NB4 (cell line): ENCODE results near the gene SPATA32.

Source experiments
- DNase-seq: peaks from one replicate; pipeline ENCODE4 v3.0.0; 2010; ENCODE audit warnings: low read depth
- H3K4me3 ChIP-seq: one replicate; pipeline ENCODE4 v1.5.1; 2011; ENCODE audit warnings: mild to moderate bottlenecking, low read depth, low read length, moderate library complexity
- CTCF ChIP-seq: IDR thresholded peaks from one replicate; pipeline ENCODE4 v1.5.1; 2012; ENCODE audit warnings: low read depth, low read length
- MYC ChIP-seq: IDR thresholded peaks from 2 replicates; pipeline ENCODE4 v1.6.1; 2011; ENCODE audit warnings: low read depth, low read length
- POLR2A ChIP-seq: IDR thresholded peaks from 2 replicates; pipeline ENCODE4 v1.6.1; 2011; ENCODE audit warnings: mild to moderate bottlenecking; ENCODE audit not compliant: insufficient read length; ENCODE audit errors: extremely low read depth
- TF ChIP-seq, protein P1 (sequence below): IDR thresholded peaks from 2 replicates; pipeline ENCODE4 v1.6.1; 2011; ENCODE audit warnings: low read depth, low read length

The SPATA32 gene

GRCh38 chr17:45223539-45224528 is 38.1 kb downstream of the SPATA32 start:
- DNase-seq = no peak
- TF ChIP-seq POLR2A (no peak), CTCF (no peak), MYC (no peak)
- TF ChIP-seq, protein P1, sequence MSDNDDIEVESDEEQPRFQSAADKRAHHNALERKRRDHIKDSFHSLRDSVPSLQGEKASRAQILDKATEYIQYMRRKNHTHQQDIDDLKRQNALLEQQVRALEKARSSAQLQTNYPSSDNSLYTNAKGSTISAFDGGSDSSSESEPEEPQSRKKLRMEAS = no peak
- peak overlapping the region; percentile 75 for H3K4me3 ChIP-seq

- TF ChIP-seq POLR2A (no peak), MYC (no peak), CTCF (no peak)
- TF ChIP-seq, protein P1 = no peak
- H3K4me3 ChIP-seq = peak overlapping the region; percentile 75
- DNase-seq = no peak
Measured at GRCh38 chr17:45222996-45223538, 38.8 kb downstream of the SPATA32 start.

GRCh38 chr17:45222289-45222995 is 39.5 kb downstream of the SPATA32 start:
- H3K4me3 ChIP-seq = peak overlapping the region; percentile 75
- TF ChIP-seq CTCF (no peak), POLR2A (no peak), MYC (no peak)
- TF ChIP-seq, protein P1 = no peak
- DNase-seq = peak; percentile 56

GRCh38 chr17:45222014-45222288 is 39.9 kb downstream of the SPATA32 start:
- TF ChIP-seq, protein P1 = no peak
- no peak for TF ChIP-seq CTCF
- TF ChIP-seq MYC = no peak
- TF ChIP-seq POLR2A = no peak
- DNase-seq = no peak
- peak overlapping the region; percentile 75 for H3K4me3 ChIP-seq

DNA sequence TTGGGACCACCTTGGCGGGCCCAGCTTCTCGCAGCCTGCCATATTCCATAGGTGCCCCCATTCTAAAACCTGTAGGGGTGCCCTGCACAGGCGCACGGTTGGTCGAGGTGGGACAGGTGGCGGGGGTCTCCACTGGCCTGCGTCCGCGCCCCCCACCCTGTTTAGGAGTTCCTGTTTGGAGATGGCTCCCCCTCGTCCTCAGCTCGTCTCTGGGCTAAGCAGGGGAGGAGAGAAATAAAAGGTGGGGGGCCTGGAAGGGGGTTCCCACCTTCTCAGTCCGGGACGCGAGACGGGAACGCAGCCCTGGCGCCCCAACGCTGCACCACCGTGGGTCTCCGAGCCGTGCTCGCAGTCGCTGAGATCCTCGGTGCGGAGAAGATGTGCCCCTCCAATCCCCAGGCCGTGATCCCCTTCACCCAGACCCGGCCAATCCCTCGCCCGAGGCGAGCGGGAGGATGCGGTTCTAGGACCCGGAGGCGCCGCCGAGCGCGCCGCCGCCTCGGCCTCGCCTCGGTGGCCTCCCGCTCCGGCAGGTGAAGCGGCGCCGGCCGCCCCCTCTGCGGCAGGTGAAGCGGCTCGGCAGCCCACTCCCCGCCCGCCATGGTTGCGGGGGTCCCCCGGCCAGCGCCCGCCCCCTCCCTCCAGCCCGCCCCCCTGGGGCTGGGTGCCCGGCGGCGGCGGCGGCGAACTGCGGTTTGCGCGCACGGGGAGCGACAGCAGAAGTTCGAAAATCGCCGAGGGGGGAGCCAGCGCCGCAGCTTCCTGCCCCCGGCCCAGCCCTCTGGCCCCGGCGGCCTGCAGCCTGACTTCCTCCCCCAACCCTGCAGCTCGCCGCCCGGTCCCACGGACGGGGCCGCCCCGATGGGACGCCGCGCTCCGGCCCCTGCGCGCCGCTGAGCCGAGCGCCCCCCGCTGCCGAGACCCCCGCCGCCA is 40.5 kb downstream of the SPATA32 start, which contains the start of gene FMNL1:
Gene FMNL1 (plus strand): TSS at position 805 of the 933 bp plus-strand sequence. CDS start 240 bp downstream, outside the sequence.
- peak within 1 kb of the TSS; percentile 75 for H3K4me3 ChIP-seq
- TF ChIP-seq MYC (peak; percentile 28; the same call in 1 of the 2 replicates), CTCF (no peak), POLR2A (peak; percentile 20)
- TF ChIP-seq, protein P1 = peak; percentile 43; the same call in 1 of the 2 replicates
- peak; percentile 87 for DNase-seq
